CD4-positive, alpha-beta T cell treated with Interleukin-1 beta for 1 hour (primary cell): ENCODE results near the gene GMCL1.
"Not testable (repeated sequence)": the region's sequence is repeated elsewhere in the genome, so short reads cannot be mapped to it uniquely, and the experiment has no call there.

ENCODE experiments used
- DNase-seq, 2 donors: peaks; one replicate each; pipeline ENCODE4 v3.0.0-alpha.2; 2020 to 2022

GMCL1 gene

DNA sequence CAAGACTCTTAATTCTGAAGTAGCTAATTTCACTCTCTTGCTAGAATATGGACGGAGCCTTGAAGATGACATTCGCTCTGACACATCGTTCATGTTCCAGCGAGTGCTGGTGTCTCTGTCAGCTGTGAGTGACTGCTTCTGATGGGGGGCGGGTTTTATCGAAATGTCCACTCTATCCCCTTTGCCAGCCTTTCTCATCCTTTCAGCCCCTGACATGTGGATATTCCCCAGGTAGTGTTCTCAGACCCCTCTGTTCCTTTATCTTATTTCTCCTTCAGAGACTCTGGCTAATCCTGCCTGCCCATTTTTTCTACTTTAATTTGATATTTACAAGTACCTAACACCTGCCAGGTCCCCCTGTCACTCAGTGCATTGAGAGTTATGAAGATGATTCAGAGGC lies 18.9 kb upstream of the GMCL1 start:
- no peak for DNase-seq

DNA sequence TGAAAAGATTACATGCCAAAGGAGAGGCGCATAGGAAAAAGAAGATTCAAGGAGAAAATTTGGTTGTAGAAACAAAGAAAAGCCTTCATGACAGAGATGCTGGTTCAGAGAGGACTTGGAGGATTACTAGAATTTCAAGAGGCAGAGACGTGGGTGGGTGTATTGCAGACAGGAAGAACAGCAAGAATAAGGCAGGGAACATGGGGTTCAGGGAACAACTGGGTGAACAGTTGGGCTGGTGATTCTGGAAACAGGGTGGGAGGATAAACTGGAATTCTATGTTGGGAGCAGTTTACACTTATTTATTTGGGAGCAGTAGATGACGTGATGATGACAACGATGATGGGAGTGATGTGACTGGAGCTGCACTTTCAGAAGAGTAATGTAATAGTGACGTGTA lies 18.4 kb upstream of the GMCL1 start:
- no peak for DNase-seq

DNA sequence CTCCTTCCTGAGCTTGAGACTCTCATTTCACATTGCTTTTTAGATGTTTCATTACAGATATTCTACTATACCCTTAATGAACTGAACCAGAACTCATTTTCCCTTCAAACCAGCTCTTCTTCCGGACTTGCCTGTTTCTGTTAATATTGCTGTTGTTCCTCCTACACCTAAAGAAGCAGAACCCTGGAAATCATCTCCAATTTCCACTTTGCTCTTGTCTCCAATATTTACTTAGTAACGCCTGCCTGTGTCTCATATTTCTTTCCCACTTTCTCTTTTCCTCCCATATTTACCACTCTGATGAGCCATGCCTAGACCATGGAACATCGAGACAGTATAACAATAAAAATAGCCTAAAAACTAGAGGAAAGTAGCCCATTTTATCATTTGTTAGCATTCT lies 17.9 kb upstream of the GMCL1 start:
- no peak for DNase-seq

DNA sequence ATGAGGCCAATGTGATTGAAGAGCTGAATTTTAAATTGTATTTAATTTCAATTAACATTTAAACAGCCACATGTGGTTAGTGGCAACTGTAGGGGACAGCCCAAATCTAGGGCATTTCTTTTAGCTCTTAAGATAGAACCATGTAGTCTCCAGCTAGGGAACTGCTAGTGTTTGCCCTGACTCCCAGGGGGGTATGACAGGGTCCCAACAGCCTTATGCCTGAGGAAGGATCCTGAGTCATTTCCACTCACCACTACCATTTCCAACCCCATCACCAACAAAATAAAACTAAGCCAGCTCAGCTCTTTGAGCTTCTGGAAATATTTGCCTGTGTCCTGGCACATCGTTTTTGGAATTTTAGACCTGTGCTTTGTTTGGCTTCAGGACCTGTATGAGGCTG lies 13.7 kb upstream of the GMCL1 start:
- DNase-seq: no peak

DNA sequence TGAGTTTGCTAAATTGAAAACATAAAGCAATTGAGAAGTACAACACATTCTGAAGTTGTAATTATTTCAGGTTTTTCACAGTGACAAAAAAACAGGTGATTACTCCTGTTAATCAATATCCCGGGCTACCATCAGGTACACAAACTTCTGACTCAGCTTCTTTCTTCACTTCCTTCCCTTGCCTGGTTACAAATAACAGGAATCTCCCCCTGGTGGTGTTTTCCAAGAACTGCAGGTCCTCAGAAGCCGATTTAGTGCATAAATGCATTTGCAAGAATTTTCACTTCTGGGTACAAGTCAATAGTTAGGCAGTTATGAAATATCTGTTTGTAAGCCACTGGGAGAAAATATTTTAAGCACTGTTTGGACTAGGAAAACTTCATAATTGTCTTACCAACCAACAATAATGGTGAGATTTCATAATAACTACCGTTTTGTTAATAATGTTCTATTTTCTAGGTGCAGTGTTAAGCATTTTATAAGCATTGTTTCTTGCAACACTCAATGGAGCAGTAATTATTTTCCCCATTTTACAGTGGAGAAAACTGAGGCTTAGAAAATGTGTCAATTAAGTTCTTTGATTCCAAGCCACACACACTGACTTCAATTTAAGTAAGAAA lies 12.4 kb upstream of the GMCL1 start:
- peak; percentile 75 to 86 for DNase-seq

DNA sequence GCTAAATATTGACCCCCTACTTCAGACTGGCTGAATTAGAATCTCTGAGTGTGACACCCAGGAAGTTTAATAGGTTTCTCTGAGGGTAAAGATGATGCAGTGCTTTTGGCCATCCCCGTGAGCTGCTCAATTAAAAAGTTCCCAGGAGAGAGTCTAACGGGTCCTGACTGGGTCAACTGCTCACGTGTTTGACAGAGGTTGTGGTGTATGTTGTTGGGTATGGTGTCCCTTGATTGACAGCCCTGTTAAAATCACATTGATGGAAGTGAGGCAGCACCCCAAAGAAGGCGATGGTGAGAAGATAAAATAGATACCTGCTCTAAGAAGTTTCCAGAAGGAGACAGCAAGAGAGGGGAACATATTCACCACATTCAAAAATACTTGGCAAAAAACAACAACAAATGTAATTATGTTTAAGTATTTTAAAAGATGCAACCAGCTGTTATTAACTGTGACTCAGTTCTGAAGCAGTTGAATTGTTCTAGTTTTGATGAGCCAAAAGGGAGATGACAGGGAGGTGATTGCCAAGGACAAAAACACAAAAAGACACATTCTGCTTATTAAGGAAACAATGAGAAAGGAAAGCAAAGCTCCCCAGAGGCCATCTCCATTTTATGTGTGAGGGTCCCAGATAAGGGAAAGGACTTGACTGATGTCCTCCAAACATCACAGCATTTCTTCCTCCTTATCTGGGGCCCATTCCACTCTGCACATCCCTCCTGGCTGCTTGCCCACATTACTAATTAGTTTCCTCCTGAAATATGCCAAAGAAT lies 11.5 kb upstream of the GMCL1 start:
- DNase-seq: no peak

DNA sequence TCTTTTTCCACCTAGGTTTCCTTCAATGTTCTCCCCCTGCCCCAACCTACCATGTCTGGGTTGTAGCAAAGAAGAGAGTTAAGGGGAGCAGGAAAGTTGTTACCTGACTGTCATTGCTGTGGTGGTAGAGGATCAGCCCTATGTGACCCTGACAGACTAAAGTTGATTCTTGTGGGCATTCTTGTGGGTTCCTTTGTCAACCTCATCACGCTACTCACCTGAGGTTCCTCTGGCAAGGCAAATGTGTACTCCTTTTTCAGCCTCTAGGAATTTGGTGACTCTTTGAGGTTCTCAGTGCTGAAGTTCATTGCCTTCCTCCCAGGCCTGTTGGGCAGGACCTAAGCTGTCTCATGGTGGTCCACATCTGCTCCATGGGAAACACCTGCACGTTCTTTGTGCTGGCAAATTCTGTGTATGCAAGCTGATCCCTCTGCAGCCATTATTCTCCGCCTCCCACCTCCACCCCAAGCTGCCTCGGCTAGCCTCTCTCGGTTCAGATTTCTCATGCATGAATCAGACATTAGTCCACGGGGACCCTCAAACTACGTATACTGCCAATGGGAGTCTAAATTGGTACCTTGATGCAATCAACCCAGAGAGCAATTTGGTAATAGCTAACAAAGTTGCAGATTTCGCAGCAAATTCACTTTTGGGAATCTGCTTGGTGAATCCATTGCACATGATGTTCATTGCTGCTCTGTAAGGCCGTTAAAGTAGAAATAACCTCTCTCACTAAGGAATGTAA lies 1.5 kb upstream of the GMCL1 start:
- no peak for DNase-seq

DNA sequence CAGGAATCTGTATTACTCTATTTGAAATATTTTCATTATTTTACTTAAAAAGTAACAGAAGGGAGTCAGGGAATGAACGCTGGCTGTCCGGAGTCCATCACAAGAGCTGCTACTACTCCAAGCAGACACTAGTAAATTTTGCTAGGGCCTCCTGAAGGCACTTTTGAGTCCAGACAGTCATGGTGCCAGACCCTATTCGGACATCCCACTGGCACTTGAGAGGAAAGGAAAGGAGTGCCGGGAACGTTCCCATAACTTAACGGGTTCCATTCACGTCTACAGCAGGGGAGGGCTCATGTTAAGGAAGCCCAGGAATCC lies 563 bp upstream of the GMCL1 start:
- DNase-seq: no peak

DNA sequence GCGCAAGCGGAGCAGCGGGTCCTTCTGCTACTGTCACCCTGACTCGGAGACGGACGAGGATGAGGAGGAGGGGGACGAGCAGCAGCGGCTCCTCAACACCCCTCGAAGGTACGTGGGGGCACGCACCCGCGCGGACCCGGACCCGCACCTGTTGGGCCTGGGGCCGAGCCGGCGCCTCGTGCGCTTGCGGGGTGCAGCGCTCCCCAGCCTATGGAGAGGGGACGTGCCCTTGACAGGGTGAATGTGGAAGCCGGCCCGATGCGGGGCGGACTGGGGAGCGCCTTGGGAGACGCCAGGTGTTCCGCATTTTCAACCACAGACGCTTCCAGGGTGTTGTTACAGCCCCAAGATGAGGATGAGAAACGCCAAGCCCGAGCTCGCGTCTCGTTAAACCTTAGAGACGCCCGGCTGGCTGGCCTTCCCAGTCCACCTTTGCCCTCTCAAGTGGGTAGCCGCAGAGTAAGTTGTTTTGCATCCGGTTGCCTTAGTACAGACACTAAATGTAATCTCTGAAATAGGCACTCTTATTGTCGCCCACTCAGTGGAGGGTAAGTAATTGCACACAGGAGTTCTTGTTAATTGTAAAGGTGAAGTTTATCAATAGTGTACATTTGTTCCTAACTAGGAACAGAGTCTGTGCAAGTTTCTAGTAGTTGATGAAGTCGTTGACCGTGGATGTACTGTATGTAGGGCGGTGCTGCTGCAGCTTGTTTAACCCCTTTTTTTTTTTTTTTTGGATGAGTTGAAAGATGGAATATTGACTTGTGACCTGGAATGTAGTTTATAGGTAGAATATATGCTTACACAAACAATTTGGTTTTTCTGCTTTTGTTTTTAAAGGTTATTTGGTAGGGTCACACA lies 815 bp downstream of the GMCL1 start:
- peak; percentile 42 to 55 for DNase-seq

DNA sequence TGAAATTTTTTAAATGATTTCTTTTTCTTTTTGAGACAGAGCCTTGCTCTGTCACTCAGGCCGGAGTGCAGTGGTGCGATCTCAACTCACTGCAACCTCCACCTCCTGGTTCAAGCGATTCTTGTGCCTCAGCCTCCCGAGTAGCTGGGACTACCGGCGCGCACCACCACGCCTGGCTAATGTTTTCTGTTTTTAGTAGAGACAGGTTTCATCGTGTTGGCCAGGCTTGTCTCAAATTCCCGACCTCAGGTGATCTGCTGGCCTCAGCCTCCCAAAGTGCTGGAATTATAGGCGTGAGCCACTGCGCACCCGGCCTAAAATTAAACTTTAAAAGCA lies 1.4 kb downstream of the GMCL1 start:
- DNase-seq: not testable (repeated sequence)

DNA sequence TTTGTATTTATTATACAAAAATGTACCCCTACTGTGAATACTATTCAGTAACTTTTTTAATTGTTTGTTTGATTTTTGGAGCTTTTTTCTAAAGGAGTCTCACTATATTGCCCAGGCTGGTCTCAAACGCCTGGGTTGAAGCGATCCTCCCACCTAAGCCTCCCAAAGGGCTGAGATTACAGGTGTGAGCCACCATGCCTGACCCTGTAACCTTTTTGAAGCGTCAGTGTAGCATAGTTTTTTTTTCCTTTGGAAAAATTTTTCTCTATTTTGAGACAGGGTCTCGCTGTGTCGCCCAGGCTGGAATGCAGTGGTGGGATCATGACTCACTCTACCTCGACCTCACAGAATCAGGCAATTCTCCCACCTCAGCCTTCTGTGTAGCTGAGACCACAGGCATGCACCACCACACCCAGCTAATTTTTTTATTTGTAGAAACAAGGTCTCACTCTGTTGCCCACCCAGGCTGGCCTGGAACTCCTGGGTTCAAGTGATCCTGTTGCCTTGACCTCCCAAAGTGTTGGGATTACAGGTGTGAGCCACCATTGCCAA lies 2.0 kb downstream of the GMCL1 start:
- DNase-seq: no peak

DNA sequence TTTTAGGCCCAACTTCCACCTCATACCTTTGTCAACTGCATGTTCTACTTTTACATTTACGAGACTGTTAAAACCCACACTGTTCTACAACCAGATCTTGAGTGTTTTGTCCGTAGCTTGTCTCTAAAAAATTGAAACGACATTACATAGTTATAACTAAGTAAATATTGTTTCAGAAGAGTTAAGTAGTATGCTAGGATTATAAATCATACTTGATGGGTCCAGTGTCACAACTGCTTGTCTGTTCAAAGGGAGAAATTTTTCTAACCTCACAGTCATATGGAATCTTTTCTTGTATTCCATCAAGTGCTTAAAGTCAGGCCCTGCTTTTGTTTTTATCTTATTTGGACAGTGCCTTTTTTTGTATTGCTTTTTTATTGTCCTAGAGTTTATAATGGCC lies 4.3 kb downstream of the GMCL1 start:
- DNase-seq: no peak

DNA sequence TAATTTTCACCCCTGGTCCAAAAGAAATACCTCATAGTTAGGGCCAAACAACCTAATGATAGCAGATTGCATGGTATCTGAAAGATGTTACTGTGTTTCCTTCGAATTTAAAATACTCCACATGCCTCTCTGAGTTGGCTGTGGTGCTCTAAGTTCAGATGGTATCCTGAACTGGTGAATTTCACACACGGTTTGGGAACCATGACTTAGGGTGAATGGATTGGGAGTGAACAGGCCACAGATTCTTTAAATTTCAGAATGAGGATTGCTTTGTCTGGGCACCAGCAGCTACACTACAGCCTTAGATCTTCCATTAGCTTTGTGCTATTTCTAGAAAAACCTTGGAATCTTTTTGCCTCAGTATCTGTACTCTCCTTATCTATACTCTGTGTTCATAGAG lies 6.2 kb downstream of the GMCL1 start:
- DNase-seq: no peak

DNA sequence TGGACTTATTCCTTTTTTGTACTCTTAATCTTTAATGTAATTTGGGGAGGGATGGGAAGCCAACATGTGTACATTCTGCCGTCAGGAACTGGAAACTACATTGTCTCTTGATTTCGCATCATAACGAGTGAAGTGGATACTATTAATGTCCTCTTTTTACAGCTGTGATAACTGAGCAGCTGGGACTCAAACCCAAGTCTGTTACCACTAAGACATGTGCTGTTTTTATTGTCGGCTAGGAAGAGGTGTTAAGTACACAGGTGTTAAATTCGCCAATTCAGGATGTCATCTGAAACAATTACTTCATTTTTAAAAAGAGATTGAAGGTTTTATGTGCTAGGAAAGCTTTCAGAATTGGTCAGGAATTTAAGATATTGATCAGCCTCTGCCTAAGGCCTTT lies 6.9 kb downstream of the GMCL1 start:
- DNase-seq: no peak

DNA sequence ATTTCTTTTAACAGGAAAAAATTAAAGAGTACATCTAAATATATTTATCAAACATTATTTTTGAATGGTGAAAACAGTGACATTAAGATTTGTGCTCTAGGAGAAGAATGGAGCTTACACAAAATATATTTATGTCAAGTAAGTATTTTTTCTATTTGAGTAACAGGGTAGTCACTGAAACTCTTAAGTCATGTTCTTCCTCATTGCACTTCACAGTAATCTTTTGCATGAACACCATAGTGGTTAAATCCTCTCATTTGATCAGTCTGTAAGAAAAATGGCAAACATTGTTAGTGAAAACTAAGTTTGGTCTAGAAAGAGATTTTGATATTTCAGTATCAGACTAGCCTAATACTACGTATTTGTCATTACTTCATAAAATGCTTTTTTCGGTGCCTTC lies 8.1 kb downstream of the GMCL1 start:
- no peak for DNase-seq

DNA sequence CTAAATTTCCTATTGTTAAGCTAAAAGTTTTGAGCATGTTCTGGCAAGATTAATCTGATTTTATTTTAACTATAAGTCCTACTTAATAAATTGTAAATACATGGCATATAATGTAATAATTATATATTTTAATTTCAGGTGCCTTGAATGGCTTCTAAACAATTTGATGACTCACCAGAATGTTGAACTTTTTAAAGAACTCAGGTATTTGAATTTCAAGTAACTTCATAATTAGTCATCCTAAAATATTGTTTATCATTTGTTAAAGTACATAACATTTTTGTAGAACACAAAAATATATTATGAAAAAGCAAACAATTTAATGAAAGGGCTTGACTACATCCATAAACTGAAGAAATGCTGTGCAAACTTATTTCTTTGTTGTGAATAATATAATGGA lies 14.5 kb downstream of the GMCL1 start:
- DNase-seq: no peak

DNA sequence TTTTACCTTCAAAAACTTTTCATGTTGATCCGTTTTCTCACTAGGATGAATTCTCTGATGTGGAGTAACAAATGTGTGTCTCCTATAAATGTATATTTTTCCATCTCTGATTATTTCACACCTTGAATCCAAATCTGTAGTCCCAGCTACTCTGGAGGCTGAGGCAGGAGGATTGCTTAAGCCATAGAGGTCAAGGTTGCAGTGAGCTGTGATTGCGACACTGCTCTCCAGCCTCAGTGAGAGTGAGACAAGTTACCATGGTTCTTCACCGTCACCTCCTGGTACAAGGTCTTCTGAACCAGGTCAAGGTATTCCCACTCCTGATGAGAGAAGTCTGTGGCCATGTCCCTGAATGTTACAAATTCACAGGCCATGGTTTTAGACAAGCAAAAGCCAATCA lies 15.1 kb downstream of the GMCL1 start:
- no peak for DNase-seq

DNA sequence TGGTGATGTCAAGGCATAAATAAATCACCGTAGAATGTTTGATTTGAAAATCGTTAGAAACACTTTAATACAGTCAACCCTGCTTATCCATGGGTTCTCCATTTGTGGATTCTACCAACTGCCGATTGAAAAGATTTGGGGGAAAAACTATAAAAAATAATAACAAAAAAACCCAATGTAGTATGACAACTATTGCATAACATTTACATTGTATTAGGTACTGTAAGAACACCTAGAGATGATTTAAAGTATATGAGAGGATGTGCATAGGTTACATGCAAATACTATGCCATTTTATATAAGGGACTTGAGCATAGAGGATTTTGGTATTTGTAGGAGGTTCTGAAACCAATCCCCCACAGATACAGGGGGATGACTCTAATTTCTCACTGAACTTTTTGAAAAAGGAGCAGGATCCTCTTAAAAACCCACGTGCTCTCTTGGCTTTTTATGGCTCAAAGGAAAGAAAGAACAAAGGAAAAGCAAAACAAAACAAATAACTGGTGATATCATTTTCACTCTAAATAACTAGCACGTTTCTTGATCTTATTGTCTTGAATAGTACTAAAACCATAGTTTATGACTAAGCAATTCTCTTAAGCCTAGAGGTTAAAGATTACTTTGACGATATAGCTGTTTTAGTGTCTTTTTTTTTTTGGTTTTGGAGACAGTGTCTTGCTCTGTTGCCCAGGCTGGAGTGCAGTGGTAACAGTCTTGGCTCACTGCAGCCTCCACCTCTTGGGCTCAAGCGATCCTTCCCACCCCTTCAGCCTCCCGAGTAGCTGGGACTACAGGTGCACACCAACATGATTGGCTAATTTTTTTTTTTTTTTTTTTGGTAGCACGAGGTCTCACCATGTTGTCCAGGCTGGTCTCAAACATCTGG lies 17.0 kb downstream of the GMCL1 start:
- DNase-seq: no peak

DNA sequence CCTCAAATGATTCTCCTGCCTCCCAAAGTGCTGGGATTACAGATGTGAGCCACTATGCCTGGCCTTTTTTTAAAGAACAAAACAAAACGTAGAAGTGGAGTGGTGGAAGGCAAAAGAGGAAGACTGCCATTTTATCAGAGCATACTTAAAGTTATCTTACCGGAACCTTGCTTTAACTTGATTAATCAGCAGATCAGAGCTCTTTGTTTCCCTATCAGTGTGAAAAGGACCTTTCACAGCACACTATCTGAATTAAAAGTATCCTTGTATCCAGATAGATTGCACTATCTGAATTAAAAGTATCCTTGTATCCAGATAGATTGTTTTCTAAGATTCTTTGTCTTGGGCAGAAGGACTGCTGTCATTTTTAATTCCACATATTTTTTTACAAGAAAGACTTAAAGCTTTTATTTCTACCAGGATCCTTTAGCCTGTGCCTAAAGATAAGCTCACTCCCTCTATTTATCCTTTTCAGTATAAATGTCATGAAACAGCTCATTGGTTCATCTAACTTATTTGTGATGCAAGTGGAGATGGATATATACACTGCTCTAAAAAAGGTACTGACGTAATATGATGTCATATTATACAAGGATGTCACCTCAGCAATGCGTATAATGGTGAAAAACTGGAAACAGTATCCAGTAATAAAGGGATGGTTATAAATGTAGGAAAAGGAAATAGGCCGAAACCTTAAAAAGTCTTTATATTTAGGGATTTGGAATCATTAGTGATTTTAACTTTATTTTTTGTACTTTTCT lies 17.8 kb downstream of the GMCL1 start:
- DNase-seq: no peak

DNA sequence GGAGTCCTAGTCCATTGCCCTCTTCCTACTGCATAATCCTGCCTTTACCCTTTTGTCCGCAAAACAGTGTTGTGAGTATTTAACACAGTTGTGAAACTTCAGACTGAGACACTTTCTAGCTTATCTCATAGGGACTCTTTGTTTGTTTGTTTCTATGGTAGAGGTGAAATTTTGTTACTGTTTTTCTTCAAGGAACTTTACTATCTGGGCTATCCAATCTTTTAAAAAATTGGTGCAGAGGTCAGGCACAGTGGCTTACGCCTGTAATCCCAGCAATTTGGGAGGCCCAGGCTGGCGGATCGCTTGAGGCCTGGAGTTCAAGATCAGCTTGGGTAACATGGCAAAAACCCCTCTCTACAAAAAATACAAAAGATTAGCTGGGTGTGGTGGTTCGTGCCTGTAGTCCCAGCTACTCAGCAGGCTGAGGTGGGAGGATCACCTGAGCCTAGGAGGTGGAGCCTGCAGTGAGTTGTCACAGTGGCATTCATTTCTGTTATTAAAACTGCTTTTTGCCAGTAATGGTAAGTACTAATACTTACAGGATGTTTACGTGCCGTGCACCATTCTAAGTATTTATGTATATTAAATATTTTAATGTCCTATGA lies 18.8 kb downstream of the GMCL1 start:
- DNase-seq: no peak

DNA sequence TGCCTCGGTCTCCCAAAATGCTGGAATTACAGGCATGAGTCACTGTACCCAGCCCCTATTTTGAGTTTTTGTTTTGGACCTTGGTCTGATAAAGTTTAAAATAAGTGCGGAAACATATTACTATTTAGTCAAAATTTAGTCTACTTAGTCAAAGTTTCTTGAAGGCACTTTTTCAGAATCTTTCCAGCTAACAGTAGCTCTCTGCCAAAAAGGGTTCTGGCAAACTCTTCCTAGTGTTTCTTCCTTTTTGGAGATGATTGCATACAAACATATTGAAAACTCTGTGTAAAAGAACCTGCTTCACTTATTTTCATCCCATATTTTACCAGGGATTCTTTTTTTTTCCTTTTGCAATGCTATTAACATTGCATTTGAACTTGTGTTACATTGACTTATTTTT lies 28.8 kb downstream of the GMCL1 start:
- DNase-seq: no peak
